Right renal cortex interstitium (tissue), 3 donors: ENCODE data around the gene TBCK. TPM values are rescaled to one million over a fixed set of nuclear protein-coding genes. Genes with fewer than 3 reads are reported as not detected.

Experiments
- DNase-seq, 3 donors: peaks; one replicate each; pipeline ENCODE4 v3.0.0-alpha.2; 2013; ENCODE audit warnings: low read depth in 3 of 3, low spot score in 2 of 3
- polyA plus RNA-seq, 3 donors: library from polyadenylated mRNA; unstranded; fragments of 120-200 nt; gene quantifications; one replicate each; pipeline ENCODE4 v1.2.1, GENCODE V29; 2013; ENCODE audit not compliant: insufficient read length in 3 of 3

Gene TBCK
- polyA plus RNA-seq, 3 donors, result 56.0 to 63.6 (median 58.7) TPM

DNA sequence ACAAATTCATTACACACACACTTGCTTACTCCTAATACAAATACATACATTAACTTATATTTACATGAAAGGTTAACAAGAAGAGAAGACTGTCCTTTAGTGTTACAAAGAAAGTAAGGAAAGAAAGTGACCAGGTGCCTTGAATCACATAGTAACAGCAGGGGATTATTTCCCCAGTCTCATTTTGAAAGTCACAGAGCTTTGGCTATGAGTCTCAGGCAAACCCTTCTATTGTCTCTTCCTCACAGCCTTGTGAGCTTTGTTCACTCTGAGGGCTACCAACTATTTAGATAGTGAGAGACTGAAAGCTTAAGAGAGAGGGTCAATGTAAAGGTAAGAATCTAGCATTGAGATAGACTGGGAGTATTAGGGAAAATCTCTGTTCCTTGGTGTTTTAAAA lies 259.1 kb downstream of the TBCK start:
- DNase-seq, result no peak

DNA sequence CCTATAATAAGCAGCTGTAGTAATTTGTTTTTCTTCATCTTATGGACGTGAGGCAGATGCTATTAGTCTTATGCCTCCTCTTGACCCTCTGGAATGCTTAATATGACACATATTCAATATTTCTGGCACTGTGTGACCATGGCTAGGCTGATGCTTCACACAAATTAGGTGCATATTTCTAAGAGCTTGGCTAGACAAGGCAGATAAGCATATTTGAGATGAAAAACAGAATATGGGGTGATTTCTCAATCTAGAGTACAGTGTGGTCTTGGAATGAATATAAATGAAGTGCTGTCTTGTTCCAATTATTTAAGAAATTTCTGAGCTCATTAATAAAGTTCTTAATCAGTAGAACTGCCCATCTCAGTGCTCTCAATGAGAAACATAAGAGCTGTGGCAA lies 264.5 kb downstream of the TBCK start:
- no peak for DNase-seq

DNA sequence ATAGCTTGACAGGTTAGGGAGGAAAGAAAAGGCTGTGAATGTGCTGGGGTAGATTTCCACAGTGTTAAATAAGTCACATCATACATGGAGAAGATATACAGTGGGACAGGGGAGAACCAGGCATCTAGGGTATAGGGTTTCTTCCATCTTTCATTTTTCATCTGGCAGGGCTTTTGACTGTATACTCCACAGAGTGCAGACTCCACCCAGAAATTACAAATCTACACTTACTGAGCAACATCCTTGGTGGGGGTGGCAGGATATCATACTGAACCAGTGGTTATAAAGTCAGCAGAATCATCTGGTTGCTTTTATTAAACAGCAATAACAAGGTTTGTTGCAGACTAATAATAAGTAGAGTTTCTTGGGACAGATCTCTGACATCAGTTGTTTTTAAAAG lies 266.5 kb downstream of the TBCK start:
- no peak for DNase-seq

DNA sequence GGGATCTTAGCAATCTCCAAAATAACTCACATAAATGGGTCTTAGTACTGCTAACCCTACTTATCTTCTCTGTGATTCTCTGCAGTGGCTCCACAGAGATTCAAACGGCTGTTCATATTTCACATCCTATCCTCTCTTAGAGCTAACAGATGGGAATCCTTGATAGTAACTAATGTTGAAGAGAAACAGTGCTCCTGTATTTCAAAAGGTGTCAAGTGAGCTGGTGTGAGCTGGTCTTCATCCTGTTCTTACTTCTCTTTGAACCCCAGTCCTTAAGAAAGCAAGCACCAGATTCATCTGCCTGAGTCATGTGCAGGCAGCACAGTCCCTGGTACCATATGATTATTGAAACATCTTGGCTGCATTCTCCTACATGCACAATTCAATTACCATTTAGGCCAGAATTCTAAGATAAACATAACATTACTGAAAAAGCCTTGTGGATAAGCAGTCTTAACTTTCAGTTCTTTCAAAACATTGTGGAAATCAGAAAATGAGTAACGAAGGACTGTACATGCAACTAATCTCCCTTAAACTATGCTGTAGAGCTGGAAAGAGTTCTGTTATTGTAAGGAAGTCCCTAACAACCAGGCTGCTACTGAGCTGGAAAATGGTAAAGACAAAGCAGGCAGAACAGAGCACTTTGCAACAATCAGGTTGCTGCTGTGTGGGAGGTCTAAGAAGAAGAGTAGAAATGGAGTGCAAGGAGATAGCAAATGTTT lies 267.6 kb downstream of the TBCK start:
- DNase-seq, result no peak

DNA sequence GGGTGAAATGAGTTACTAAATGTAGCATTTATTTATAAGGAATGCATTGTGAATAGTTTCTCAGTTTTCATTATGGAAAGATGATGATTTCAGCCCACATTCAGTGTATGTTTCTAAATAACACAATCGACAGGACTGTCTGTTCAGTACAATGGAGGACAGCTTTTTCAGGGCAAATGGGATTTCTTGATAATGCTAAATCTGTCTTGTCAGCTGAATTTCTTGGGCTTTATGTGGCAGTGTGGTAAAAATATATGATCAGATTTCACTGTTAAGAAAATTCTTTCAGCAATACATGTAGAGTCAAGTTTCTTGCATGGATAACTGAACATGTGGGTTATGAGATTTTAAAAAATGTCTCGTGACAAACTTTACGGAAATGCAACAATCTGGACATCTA lies 269.9 kb downstream of the TBCK start:
- DNase-seq, result no peak

DNA sequence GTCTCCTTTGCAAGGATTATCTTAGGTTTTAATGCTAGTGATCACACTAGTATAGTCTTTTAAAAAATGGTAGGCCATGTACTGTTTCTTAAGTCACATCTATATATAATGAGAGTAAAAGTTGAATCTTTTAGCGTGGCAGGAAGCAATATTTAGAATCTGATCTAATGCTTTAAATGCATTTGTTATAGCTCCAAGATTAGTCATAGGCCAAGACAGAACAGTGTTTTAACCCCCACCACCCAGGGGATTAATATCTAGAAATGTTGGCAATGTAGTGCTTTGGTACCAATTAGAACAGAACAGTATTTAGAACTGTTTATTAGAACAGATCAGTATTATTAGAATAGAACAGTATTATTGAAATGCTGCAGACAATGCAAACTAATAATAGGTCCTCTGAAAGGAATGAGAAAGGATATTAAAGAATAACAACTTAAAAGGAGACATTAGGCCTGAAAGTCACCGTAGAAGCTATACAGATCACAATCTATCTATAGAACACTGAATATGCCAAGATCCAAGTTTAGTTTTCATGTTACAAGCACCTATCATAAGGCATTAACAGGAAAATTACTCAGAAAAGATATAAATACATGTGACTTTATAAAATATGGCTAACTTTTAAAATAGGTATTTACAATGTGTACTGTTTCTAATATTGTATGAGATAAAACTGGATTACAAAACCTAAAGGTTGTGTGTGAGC lies 274.6 kb downstream of the TBCK start:
- no peak for DNase-seq

DNA sequence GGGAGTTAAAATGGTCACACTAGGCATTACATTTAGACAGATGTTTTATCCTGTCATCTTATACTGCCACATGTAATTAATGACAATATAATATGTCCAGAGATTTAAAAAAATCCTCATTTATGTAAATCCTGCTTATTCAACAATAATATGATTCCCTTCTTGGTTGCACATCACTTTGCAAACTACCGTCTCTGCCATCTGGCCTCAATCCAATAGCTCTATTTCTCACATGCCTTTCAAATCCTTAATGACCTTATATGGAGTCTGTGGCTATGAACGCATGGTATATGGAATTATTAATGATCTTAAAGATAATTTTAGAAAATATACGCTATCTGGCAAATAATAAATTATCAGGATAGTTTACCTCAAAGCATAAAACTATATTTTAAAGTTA lies 276.2 kb downstream of the TBCK start:
- no peak for DNase-seq

DNA sequence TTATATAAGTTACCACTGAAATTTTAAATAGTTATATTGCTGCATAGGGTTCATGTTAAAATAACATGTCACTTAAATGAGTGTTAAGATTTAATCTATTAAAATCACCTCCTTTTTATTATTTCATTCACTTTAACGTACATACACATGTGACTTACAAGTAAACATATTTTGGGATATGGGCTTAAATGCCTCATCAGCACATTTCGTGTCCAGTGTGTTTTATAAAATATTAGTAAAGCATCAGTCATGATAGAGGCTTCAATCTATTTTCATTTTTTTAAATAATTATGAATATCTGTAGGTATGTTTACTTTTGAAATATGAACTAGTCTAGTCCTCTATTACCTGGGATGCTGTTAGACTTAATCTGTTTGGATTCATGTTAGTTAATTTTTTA lies 277.1 kb downstream of the TBCK start:
- no peak for DNase-seq

DNA sequence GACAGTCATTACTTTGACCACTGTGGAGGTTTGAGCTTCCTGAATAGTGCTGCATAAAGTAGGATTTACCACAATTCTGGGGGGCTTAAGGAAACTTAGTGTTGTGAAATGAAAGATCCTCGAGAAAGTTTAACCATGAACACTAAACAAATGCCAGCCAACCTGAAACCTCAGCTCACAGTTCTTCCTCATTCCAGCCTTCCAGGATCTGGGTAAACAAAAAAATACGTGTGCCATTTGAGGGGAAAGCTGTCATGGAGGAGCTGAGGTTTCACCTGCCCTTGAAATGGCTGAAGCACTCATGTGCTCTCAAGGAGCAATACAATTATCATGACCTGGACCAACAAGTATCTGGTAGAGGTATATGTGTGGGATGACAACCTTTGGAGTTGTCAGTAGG lies 278.0 kb downstream of the TBCK start:
- DNase-seq, result no peak

DNA sequence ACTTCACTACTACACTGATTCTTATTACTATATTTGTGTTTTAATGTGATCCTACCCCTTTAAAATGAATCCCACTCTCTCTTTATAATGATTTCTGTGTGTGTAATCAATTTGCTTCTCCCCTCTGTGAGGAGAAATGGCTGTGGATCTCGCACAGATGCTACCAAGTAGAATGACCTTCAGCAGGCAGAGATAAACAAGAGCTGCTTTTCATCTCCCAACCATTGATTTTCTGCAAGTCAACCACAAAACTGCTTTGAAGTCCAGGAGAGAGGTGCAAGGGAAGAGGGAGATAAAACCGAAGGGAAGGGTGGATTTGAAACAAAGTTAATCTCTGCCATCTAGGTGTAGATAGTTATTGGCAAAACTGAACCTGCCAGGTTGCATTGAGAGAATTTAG lies 279.2 kb downstream of the TBCK start:
- no peak for DNase-seq

DNA sequence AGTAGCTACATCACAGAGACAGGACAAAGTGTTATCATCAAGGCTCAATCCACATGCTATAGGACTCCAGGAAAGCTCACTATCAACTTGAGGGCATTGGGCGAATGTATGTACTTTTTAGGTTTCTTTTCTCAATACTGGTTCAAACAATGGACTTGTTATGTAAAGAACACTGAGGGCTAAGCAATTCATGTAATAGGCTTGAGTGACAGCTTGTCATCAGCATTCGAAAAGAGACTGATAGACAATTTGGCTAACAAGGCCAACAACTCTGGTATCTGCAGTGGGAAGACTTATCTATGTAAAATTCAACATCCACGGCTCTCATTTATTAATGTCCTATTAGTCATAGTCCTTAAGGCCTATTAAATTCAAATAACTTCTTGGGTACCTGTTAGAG lies 279.7 kb downstream of the TBCK start:
- no peak for DNase-seq

DNA sequence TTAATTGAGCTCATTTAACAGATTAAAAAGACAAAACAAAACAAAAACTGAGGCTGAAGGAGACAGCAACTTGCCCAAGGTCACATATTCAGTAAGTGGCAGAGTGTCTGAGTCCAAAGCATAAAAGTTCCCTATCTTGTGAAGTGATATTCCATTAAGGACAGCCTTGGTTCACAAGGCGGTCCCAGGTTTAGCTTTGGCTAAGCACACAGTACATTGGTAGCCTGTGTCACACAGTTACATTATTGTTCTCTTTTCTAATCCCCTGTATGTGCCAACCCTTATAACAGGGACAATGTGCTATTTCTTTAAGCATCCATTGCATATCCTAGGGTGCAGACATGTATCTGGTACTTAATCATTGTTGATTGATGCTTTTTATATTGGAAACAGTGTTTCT lies 280.8 kb downstream of the TBCK start:
- DNase-seq, result no peak

DNA sequence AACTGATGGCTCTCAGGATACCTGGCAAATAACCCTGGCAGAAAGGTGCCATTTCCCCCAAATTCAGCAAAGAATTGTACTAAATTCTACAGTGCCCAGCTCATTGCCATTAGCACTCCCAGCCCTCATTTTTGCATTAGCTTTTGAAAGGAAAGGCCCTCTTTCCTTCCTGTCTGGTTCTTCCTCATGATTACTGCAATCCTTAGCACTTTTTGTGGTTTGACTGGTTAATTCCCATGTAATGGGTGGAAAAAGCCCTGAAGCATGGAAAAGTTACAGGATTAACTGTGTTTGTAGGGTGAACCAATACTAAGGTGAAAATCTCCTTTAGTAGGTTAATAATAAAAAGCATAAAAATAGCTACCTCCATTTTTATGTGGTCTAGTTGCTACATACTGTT lies 281.3 kb downstream of the TBCK start:
- no peak for DNase-seq

DNA sequence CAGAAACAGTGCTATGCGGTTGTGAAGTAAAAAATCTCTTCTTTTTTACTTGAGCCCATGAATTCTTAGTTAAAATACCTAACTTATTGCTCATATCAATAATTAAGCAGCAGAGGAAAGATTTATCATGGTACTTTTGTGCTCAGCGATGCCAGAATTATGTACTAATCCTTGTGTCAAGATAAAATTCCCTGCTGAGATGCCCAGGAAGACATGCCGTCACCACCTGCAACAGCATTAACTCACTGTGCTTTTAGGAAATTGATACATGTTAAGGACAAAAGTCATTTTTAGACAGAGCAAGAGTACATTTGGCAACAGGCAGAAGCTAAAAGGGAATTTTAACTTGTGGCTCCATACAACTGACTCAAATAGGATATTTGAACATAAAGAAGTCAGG lies 281.8 kb downstream of the TBCK start:
- DNase-seq, result no peak

DNA sequence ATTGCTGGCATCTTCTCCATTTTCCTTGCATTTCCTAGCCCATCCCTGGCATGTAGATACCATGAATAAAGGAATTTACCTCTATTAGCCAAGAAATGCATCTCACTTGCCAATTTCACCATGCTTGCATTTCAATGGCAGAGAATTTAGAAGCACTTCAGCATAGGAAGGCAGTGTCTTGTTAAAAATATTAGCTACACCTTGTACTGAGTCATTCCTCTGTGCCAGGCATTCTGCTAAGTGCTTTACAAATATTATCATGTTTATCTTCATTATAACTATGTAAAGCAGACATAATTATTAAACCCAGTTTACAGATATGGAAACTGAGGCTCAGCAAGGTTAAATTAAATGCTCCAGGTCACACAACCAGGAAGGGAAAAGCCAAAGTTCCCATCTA lies 282.5 kb downstream of the TBCK start:
- no peak for DNase-seq

DNA sequence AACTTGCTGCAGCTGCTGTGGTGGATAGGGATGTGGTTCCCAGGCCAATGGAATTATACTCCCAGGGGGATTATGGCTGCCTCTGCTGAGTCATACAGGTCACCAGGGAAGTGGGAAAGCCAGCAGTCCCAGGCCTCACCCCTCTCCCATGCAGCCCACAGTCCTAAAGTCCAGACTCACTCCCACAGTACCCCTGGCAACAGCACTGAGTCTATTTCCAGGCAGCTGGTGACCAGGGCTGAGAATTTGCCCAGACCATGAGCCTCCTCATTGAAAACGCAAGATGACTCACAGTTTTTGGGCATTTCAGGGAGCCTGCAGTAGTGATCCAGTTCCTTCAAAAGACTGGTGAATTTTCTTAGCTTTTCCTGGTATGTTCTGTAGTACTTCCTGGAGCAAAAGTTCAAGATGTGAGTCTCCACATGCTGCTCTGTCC lies 283.1 kb downstream of the TBCK start:
- DNase-seq, result no peak

DNA sequence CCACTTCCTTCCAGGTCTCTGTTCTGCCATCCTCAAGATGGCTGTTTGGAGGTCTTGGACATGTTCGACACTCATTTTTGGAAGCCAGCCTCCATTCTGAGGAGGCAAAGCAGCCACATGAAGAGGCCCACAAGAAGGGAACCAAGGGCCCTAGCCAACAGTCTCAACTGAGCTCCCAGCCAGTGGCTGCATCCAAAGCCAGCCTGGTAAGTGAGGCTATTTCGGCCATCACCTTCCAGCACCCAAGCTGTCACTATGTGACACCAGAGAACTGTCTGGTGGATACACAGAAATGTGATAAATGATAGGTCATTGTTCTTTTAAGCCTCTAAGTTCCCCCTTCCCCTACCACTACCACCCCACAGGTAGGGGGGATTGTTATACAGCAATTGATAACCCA lies 293.6 kb downstream of the TBCK start:
- no peak for DNase-seq

DNA sequence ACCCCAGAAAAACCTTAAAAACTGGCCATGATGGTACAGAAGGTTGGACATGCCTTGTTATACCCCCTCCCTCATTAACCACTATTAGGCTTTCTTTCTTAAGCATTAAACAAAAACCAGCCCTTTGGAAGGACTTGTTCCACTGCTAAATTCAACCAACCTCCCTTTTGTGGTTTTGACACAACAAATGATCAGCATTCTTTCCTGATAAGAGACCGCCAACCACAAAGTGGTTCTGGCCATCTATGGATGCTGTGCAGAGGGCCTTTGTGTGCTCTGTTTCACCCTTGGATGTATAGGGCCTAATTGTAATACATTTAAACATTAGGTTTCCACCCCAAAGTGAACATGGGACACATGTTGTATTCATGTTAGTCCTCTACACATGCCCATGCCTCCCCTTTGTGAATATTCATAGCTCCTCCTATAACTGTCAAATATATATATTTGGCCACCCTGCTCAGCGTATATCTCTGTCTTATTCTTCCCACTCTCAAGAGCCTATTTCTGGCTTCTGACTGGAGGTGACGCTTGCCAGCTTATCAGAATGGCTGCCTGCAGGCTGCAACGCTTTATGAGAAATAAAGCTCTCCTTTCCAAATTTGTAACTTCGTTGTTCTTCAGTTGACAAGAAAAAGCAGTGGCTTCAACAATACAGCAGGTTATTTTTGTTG lies 294.1 kb downstream of the TBCK start:
- DNase-seq, result no peak

DNA sequence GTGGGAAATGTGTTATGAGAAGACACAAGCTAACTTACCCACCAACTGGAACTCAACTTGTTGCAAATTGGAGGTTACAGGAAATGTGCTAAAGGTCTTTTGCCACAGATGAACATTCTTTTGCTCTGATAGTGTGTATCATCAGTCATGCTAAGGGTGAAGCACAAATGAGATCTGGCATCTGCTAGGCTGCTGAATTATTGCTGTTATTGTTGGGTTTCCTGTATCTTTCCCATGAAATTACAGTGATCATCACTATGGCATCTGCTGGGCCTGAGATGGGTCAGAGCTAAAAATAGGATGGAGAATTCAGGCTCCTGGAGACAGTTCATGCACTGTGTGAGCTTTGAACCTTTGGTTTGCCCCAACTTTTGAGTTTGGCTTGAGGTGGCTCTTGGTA lies 296.2 kb downstream of the TBCK start:
- DNase-seq, result no peak

DNA sequence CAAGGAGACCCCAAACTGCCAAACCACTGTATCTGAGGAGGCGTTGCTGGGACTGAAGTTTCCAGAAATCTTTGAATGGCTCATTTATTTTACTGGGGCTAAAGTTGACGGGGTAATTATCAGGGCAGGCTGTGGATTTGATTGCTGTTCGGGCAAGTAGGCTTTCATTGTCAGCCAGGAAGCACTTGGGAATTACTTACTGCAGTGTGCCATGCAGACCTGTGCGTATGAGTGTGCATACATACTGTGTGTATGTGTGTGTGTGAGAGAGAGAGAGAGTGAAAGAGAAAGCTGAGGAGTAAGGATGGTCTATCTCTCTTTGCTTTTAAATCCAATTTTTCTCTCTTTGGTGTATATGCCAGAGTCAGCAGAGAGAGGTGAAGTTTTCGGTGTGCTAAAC lies 298.0 kb downstream of the TBCK start:
- DNase-seq, result no peak

DNA sequence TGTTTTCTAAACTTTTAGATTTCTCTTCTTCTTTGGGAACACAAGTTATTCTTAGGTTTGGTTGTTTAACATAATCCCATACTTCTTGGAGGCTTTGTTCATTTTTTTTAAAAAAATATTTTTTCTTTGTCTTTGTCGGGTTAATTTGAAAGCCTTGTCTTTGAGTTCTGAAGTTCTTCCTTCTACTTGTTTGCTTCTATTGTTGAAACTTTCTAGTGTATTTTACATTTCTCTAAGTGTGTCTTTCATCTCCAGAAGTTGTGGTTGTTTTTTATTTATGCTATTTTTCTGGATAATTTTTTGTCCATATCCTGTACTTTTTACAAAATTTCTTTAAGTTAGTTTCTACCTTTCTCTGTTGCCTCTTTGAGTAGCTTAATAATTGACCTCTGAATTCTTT lies 304.6 kb downstream of the TBCK start:
- DNase-seq, result no peak

DNA sequence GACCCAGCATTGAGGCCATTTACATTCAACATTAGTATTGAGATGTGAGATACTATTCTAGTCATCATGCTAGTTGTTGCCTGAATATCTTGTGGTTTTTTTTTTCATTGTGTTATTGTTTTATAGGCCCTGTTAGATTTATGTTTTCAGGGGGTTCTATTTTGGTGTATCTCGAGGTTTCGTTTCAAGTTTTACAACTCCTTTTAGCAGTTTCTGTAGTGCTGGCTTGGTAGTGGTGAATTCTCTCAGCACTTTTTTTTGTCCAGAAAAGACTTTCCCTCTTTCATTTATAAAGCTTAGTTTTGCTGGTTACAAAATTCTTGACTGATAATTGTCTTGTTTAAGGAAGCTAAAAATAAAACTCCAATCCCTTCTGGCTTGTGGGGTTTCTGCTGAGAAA lies 305.2 kb downstream of the TBCK start:
- DNase-seq, result no peak
